Pons (tissue), 1 donor: ENCODE results near the gene CADM2.

Experiments used
- DNase-seq: peaks from one replicate; pipeline ENCODE4 v3.0.0-alpha.2; 2016; ENCODE audit warnings: low spot score

The CADM2 gene

GRCh38 chr3:85572426-85572825 lies 613.6 kb downstream of the CADM2 start:
- DNase-seq = no peak

GRCh38 chr3:85572978-85573377 lies 614.2 kb downstream of the CADM2 start:
- DNase-seq = no peak

GRCh38 chr3:85574006-85574705 lies 615.4 kb downstream of the CADM2 start:
- no peak for DNase-seq

GRCh38 chr3:85576091-85576690 lies 617.4 kb downstream of the CADM2 start:
- DNase-seq = peak; percentile 96

- peak; percentile 100 for DNase-seq
Observed at GRCh38 chr3:85576697-85577200, 618.0 kb downstream of the CADM2 start.

- no peak for DNase-seq
Observed at GRCh38 chr3:85584779-85585356, 626.1 kb downstream of the CADM2 start.

- no peak for DNase-seq
Observed at GRCh38 chr3:85586018-85586417, 627.2 kb downstream of the CADM2 start.

- DNase-seq = no peak
Observed at GRCh38 chr3:85589145-85589544, 630.4 kb downstream of the CADM2 start.

- no peak for DNase-seq
Observed at GRCh38 chr3:85591451-85591850, 632.7 kb downstream of the CADM2 start.

- no peak for DNase-seq
Observed at GRCh38 chr3:85592256-85592655, 633.5 kb downstream of the CADM2 start.

- peak; percentile 34 for DNase-seq
Observed at GRCh38 chr3:85594676-85595075, 635.9 kb downstream of the CADM2 start.

- no peak for DNase-seq
Observed at GRCh38 chr3:85603378-85603777, 644.6 kb downstream of the CADM2 start.

GRCh38 chr3:85604641-85605040 lies 645.9 kb downstream of the CADM2 start:
- no peak for DNase-seq

GRCh38 chr3:85605066-85605465 lies 646.3 kb downstream of the CADM2 start:
- DNase-seq = no peak

- no peak for DNase-seq
Observed at GRCh38 chr3:85626662-85627061, 667.9 kb downstream of the CADM2 start.

- DNase-seq = no peak
Observed at GRCh38 chr3:85627932-85628331, 669.1 kb downstream of the CADM2 start.

- DNase-seq = no peak
Observed at GRCh38 chr3:85631070-85631469, 672.3 kb downstream of the CADM2 start.

- DNase-seq = no peak
Observed at GRCh38 chr3:85632921-85633320, 674.1 kb downstream of the CADM2 start.

- no peak for DNase-seq
Observed at GRCh38 chr3:85652360-85652759, 693.6 kb downstream of the CADM2 start.

GRCh38 chr3:85660451-85660850 lies 701.7 kb downstream of the CADM2 start:
- no peak for DNase-seq

GRCh38 chr3:85662462-85662861 lies 703.7 kb downstream of the CADM2 start:
- no peak for DNase-seq

GRCh38 chr3:85667744-85668143 lies 709.0 kb downstream of the CADM2 start:
- no peak for DNase-seq

GRCh38 chr3:85670634-85671205 lies 711.9 kb downstream of the CADM2 start:
- peak; percentile 73 for DNase-seq
